ENCODE measurements around the gene XRN2. TPM values are rescaled to one million over a fixed set of nuclear protein-coding genes. Genes with fewer than 3 reads are reported as not detected.

The XRN2 gene
- total and polyA plus RNA-seq, 4 donors = 20.9 to 40.3 (median 25.2) TPM

DNA sequence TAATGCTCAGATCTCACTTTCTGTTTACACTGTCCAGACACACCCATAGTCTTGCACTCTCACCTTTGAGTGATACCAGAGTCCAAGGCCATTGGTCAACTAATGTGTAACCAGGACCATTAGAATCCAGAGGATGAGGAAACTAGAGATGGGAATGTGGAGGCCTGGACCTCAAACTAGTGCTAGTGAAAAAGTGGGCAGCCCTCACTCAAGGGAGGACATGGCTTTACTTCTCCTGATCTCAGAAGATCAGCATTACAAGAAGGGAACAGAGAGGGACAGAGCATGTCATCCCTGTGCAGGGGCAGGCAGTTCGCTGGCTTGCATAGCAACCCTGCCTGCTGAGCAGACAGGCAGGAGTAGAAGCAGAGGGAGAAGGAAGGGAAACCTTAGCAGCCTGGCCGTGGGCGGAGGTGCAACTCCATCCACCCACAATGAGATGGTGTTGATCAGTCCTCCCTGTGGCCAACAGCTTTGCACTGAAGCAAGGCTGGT lies 22.6 kb upstream of the XRN2 start:
- DNase-seq (ENCODE audit: low spot score) = no peak
- 75% methylated on average over 3 of the region's 3 CpGs for WGBS
- H3K4me3 ChIP-seq (ENCODE audit: low read depth in 1 of 3, low read length in 3 of 3) = no peak overlapping the region
- H3K27me3 ChIP-seq (ENCODE audit: control insufficient read depth in 4 of 4, insufficient read depth in 4 of 4, low read length in 3 of 4) = no peaks in the 10 kb centered on the region
- no peaks in the 10 kb centered on the region for H3K36me3 ChIP-seq (ENCODE audit: control insufficient read depth in 4 of 4, insufficient read depth in 3 of 4, low read depth in 1 of 4, low read length in 3 of 4)
- peaks cover 0 to 5% (median 0%) of the 10 kb centered on the region in 4 donors for H3K4me1 ChIP-seq (ENCODE audit: control insufficient read depth in 4 of 4, insufficient read depth in 4 of 4, low read length in 3 of 4)
- H3K9me3 ChIP-seq (ENCODE audit: control insufficient read depth in 4 of 4, low read length in 3 of 4) = no peaks in the 10 kb centered on the region
- H3K27ac ChIP-seq (ENCODE audit: low read depth in 1 of 2, low read length in 2 of 2) = no peak overlapping the region
- TF ChIP-seq FOXA2 (IDR thresholded peaks at IDR 0.05) = no peak
- peak; percentile 26 to 42 for TF ChIP-seq HNF4A (conservative IDR thresholded peaks at IDR 0.05)
- TF ChIP-seq, protein P1, sequence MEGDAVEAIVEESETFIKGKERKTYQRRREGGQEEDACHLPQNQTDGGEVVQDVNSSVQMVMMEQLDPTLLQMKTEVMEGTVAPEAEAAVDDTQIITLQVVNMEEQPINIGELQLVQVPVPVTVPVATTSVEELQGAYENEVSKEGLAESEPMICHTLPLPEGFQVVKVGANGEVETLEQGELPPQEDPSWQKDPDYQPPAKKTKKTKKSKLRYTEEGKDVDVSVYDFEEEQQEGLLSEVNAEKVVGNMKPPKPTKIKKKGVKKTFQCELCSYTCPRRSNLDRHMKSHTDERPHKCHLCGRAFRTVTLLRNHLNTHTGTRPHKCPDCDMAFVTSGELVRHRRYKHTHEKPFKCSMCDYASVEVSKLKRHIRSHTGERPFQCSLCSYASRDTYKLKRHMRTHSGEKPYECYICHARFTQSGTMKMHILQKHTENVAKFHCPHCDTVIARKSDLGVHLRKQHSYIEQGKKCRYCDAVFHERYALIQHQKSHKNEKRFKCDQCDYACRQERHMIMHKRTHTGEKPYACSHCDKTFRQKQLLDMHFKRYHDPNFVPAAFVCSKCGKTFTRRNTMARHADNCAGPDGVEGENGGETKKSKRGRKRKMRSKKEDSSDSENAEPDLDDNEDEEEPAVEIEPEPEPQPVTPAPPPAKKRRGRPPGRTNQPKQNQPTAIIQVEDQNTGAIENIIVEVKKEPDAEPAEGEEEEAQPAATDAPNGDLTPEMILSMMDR (IDR thresholded peaks at IDR 0.05; ENCODE audit: low read depth, low read length, missing input control) = no peak
- no peak for TF ChIP-seq NR2F2 (IDR thresholded peaks at IDR 0.05)
- TF ChIP-seq, protein P2, sequence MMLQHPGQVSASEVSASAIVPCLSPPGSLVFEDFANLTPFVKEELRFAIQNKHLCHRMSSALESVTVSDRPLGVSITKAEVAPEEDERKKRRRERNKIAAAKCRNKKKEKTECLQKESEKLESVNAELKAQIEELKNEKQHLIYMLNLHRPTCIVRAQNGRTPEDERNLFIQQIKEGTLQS (IDR thresholded peaks at IDR 0.05) = no peak
- TF ChIP-seq TAF1 (conservative IDR thresholded peaks at IDR 0.05) = no peak
- TF ChIP-seq GABPA (IDR thresholded peaks at IDR 0.05 in 1 of 2, conservative IDR thresholded peaks at IDR 0.05 in 1 of 2) = no peak
- no peak for TF ChIP-seq HNF4G (IDR thresholded peaks at IDR 0.05)
- no peak overlapping the region for H3K9ac ChIP-seq (ENCODE audit: low read depth in 1 of 2, low read length in 2 of 2)

- H3K4me1 ChIP-seq (ENCODE audit: control insufficient read depth in 4 of 4, insufficient read depth in 4 of 4, low read length in 3 of 4) = no peaks in the 10 kb centered on the region
- TF ChIP-seq GABPA (IDR thresholded peaks at IDR 0.05 in 1 of 2, conservative IDR thresholded peaks at IDR 0.05 in 1 of 2) (no peak), HNF4G (IDR thresholded peaks at IDR 0.05) (no peak), NR2F2 (IDR thresholded peaks at IDR 0.05) (no peak), RXRA (IDR thresholded peaks at IDR 0.05) (no peak), YY1 (IDR thresholded peaks at IDR 0.05) (no peak), FOXA1 (IDR thresholded peaks at IDR 0.05) (no peak), RAD21 (IDR thresholded peaks at IDR 0.05) (no peak), FOXA2 (IDR thresholded peaks at IDR 0.05) (no peak)
- no peak overlapping the region for H3K4me3 ChIP-seq (ENCODE audit: low read depth in 1 of 3, low read length in 3 of 3)
- H3K9ac ChIP-seq (ENCODE audit: low read depth in 1 of 2, low read length in 2 of 2) = no peak overlapping the region
- 66% methylated on average over 4 of the region's 4 CpGs for WGBS
- DNase-seq (ENCODE audit: low spot score) = no peak
- H3K9me3 ChIP-seq (ENCODE audit: control insufficient read depth in 4 of 4, low read length in 3 of 4) = peaks cover 0 to 6% (median 2%) of the 10 kb centered on the region in 4 donors
- no peak overlapping the region for H3K27ac ChIP-seq (ENCODE audit: low read depth in 1 of 2, low read length in 2 of 2)
- no peaks in the 10 kb centered on the region for H3K36me3 ChIP-seq (ENCODE audit: control insufficient read depth in 4 of 4, insufficient read depth in 3 of 4, low read depth in 1 of 4, low read length in 3 of 4)
- no peaks in the 10 kb centered on the region for H3K27me3 ChIP-seq (ENCODE audit: control insufficient read depth in 4 of 4, insufficient read depth in 4 of 4, low read length in 3 of 4)
Measured at GRCh38 chr20:21286775-21287174, 16.4 kb upstream of the XRN2 start.

DNA sequence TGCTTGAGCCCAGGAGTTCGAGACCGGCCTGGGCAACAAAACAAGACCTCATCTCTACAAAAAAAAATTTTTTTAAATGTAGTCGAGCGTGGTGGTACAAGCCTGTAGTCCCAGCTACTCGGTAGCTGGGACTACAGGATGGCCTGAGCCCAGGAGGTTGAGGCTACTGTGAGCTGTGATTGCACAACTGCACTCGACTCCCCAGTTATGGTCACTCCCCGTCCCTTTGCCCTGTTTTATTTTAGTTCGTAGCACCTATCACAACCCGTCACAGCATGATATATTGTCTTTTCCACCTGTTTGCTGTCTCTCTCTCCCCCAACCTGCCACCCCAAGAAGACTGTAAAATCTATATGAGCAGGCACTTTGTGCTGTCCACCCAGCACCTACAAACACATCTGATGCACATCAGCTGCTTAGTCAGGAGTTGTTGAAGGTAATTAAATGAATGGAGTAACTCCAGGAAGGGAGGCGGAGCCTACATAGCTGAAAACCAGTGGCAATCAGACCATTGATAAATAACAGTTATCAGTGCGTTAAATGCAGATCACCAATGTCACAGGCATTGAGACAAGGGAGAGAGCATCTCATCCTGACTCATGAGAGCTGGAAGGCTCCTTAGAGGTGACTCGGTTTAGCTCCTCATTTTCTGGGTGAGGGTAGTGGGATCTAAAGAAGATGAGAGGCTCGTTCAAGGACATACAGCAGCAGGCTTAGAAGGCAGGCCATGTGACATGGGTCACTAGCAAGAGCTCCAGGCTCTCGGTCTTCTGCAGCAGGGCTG lies 14.4 kb upstream of the XRN2 start:
- Histone ChIP-seq H3K9ac (ENCODE audit: low read depth in 1 of 2, low read length in 2 of 2) (no peak overlapping the region), H3K9me3 (ENCODE audit: control insufficient read depth in 4 of 4, low read length in 3 of 4) (peaks cover 0 to 6% (median 2%) of the 10 kb centered on the region in 4 donors), H3K27ac (ENCODE audit: low read depth in 1 of 2, low read length in 2 of 2) (no peak overlapping the region), H3K27me3 (ENCODE audit: control insufficient read depth in 4 of 4, insufficient read depth in 4 of 4, low read length in 3 of 4) (no peaks in the 10 kb centered on the region), H3K4me3 (ENCODE audit: low read depth in 1 of 3, low read length in 3 of 3) (no peak overlapping the region), H3K36me3 (ENCODE audit: control insufficient read depth in 4 of 4, insufficient read depth in 3 of 4, low read depth in 1 of 4, low read length in 3 of 4) (no peaks in the 10 kb centered on the region), H3K4me1 (ENCODE audit: control insufficient read depth in 4 of 4, insufficient read depth in 4 of 4, low read length in 3 of 4) (no peaks in the 10 kb centered on the region)
- WGBS = 72% methylated on average over 14 of the region's 14 CpGs
- DNase-seq (ENCODE audit: low spot score) = no peak
- TF ChIP-seq RAD21 (IDR thresholded peaks at IDR 0.05) (no peak), JUND (IDR thresholded peaks at IDR 0.05) (no peak), MAX (IDR thresholded peaks at IDR 0.05) (no peak), EGR1 (IDR thresholded peaks at IDR 0.05; ENCODE audit: low read depth in 2 of 2) (no peak), FOXA2 (IDR thresholded peaks at IDR 0.05) (no peak), HNF4A (conservative IDR thresholded peaks at IDR 0.05) (no peak)
- TF ChIP-seq, protein P3, sequence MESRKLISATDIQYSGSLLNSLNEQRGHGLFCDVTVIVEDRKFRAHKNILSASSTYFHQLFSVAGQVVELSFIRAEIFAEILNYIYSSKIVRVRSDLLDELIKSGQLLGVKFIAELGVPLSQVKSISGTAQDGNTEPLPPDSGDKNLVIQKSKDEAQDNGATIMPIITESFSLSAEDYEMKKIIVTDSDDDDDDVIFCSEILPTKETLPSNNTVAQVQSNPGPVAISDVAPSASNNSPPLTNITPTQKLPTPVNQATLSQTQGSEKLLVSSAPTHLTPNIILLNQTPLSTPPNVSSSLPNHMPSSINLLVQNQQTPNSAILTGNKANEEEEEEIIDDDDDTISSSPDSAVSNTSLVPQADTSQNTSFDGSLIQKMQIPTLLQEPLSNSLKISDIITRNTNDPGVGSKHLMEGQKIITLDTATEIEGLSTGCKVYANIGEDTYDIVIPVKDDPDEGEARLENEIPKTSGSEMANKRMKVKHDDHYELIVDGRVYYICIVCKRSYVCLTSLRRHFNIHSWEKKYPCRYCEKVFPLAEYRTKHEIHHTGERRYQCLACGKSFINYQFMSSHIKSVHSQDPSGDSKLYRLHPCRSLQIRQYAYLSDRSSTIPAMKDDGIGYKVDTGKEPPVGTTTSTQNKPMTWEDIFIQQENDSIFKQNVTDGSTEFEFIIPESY (IDR thresholded peaks at IDR 0.05) = no peak
- TF ChIP-seq, protein P4, sequence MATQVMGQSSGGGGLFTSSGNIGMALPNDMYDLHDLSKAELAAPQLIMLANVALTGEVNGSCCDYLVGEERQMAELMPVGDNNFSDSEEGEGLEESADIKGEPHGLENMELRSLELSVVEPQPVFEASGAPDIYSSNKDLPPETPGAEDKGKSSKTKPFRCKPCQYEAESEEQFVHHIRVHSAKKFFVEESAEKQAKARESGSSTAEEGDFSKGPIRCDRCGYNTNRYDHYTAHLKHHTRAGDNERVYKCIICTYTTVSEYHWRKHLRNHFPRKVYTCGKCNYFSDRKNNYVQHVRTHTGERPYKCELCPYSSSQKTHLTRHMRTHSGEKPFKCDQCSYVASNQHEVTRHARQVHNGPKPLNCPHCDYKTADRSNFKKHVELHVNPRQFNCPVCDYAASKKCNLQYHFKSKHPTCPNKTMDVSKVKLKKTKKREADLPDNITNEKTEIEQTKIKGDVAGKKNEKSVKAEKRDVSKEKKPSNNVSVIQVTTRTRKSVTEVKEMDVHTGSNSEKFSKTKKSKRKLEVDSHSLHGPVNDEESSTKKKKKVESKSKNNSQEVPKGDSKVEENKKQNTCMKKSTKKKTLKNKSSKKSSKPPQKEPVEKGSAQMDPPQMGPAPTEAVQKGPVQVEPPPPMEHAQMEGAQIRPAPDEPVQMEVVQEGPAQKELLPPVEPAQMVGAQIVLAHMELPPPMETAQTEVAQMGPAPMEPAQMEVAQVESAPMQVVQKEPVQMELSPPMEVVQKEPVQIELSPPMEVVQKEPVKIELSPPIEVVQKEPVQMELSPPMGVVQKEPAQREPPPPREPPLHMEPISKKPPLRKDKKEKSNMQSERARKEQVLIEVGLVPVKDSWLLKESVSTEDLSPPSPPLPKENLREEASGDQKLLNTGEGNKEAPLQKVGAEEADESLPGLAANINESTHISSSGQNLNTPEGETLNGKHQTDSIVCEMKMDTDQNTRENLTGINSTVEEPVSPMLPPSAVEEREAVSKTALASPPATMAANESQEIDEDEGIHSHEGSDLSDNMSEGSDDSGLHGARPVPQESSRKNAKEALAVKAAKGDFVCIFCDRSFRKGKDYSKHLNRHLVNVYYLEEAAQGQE (IDR thresholded peaks at IDR 0.05) = no peak

Data from liver (tissue), 9 donors.